Measurements from ENCODE around the gene SEC24D. TPM values are rescaled to one million over a fixed set of nuclear protein-coding genes. Genes with fewer than 3 reads are reported as not detected.

The SEC24D gene
- total and polyA plus RNA-seq, 2 experiments from 2014 or later, result 37.6 to 94.8 TPM

GRCh38 chr4:118846979-118847378 lies 11.1 kb upstream of the SEC24D start (continued):
- TF ChIP-seq ZNF462 (CRISPR knock-in tag; IDR thresholded peaks at IDR 0.05) (no peak), JUNB (IDR thresholded peaks at IDR 0.05; ENCODE audit: unreplicated experiment) (no peak)
- TF ChIP-seq, protein P1, sequence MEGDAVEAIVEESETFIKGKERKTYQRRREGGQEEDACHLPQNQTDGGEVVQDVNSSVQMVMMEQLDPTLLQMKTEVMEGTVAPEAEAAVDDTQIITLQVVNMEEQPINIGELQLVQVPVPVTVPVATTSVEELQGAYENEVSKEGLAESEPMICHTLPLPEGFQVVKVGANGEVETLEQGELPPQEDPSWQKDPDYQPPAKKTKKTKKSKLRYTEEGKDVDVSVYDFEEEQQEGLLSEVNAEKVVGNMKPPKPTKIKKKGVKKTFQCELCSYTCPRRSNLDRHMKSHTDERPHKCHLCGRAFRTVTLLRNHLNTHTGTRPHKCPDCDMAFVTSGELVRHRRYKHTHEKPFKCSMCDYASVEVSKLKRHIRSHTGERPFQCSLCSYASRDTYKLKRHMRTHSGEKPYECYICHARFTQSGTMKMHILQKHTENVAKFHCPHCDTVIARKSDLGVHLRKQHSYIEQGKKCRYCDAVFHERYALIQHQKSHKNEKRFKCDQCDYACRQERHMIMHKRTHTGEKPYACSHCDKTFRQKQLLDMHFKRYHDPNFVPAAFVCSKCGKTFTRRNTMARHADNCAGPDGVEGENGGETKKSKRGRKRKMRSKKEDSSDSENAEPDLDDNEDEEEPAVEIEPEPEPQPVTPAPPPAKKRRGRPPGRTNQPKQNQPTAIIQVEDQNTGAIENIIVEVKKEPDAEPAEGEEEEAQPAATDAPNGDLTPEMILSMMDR (conservative IDR thresholded peaks at IDR 0.05; ENCODE audit: low read depth in 2 of 2), result no peak

- H3K9me3 Mint-ChIP-seq, result no peaks in the 10 kb centered on the region
- Histone ChIP-seq H3K27ac (ENCODE audit: low read depth) (no peak overlapping the region), H3K4me2 (no peak overlapping the region), H4K20me1 (replicated peaks; ENCODE audit: insufficient read depth) (no peaks in the 10 kb centered on the region), H3K4me1 (ENCODE audit: insufficient read depth) (peaks cover 47% of the 10 kb centered on the region), H2AFZ (no peak overlapping the region), H3K79me2 (replicated peaks; ENCODE audit: insufficient read depth) (no peaks in the 10 kb centered on the region), H3K9me2 (ENCODE audit: insufficient read depth) (no peaks in the 10 kb centered on the region), H3K27me3 (ENCODE audit: insufficient read depth) (no peaks in the 10 kb centered on the region), H3F3A (replicated peaks; ENCODE audit: low read depth) (no peaks in the 10 kb centered on the region), H3K36me3 (ENCODE audit: insufficient read depth) (no peaks in the 10 kb centered on the region), H3K4me3 (no peak overlapping the region)
- DNase-seq (ENCODE audit: low spot score) (no peak), ATAC-seq (no peak)
- no peaks in the 10 kb centered on the region for H3K36me3 Mint-ChIP-seq (ENCODE audit: low read depth)
- H3K27ac Mint-ChIP-seq, result no peak overlapping the region
- peaks cover 51% of the 10 kb centered on the region for H3K4me1 Mint-ChIP-seq
- H3K4me3 Mint-ChIP-seq, result no peak overlapping the region
- H3K27me3 Mint-ChIP-seq (ENCODE audit: insufficient read depth, low read depth, poor library complexity), result peaks cover 2% of the 10 kb centered on the region
- TF ChIP-seq POLR2AphosphoS5 (IDR thresholded peaks at IDR 0.05; ENCODE audit: low read depth) (no peak), EZH2phosphoT487 (IDR thresholded peaks at IDR 0.05; ENCODE audit: unreplicated experiment) (no peak), ZNF114 (CRISPR knock-in tag; IDR thresholded peaks at IDR 0.05) (no peak), STAT1 (IDR thresholded peaks at IDR 0.05; ENCODE audit: unreplicated experiment) (no peak), NANOG (IDR thresholded peaks at IDR 0.05; ENCODE audit: borderline replicate concordance) (no peak), ZNF331 (CRISPR knock-in tag; IDR thresholded peaks at IDR 0.05; ENCODE audit: low read depth) (no peak), CREB1 (CRISPR knock-in tag; IDR thresholded peaks at IDR 0.05; ENCODE audit: low read depth) (no peak)
- TF ChIP-seq, protein P2, sequence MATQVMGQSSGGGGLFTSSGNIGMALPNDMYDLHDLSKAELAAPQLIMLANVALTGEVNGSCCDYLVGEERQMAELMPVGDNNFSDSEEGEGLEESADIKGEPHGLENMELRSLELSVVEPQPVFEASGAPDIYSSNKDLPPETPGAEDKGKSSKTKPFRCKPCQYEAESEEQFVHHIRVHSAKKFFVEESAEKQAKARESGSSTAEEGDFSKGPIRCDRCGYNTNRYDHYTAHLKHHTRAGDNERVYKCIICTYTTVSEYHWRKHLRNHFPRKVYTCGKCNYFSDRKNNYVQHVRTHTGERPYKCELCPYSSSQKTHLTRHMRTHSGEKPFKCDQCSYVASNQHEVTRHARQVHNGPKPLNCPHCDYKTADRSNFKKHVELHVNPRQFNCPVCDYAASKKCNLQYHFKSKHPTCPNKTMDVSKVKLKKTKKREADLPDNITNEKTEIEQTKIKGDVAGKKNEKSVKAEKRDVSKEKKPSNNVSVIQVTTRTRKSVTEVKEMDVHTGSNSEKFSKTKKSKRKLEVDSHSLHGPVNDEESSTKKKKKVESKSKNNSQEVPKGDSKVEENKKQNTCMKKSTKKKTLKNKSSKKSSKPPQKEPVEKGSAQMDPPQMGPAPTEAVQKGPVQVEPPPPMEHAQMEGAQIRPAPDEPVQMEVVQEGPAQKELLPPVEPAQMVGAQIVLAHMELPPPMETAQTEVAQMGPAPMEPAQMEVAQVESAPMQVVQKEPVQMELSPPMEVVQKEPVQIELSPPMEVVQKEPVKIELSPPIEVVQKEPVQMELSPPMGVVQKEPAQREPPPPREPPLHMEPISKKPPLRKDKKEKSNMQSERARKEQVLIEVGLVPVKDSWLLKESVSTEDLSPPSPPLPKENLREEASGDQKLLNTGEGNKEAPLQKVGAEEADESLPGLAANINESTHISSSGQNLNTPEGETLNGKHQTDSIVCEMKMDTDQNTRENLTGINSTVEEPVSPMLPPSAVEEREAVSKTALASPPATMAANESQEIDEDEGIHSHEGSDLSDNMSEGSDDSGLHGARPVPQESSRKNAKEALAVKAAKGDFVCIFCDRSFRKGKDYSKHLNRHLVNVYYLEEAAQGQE (IDR thresholded peaks at IDR 0.05; ENCODE audit: unreplicated experiment), result no peak
- TF ChIP-seq, protein P1 (conservative IDR thresholded peaks at IDR 0.05; ENCODE audit: low read depth in 2 of 2), result no peak
Measured at GRCh38 chr4:118845552-118846050, 9.7 kb upstream of the SEC24D start.
